COLO668 (cell line): Measurements from ENCODE around the gene XYLT2.
A peak's percentile ranks its signal among the peaks of the same experiment; 100 is the strongest.
"Not testable (repeated sequence)": the region's sequence is repeated elsewhere in the genome, so short reads cannot be mapped to it uniquely, and the experiment has no call there.

Experiments used
- DNase-seq: peaks from one replicate; lab custom pipeline; 2025; ENCODE audit not compliant: unreplicated experiment; lab: John Stamatoyannopoulos, UW

XYLT2 gene

GRCh38 chr17:50345432-50346312, at the start of gene XYLT2:
XYLT2 (plus strand) TSS chr17:50346126; CDS start chr17:50346141, 15 bp downstream.
- peak; percentile 90 for DNase-seq

GRCh38 chr17:50297407-50297865, 48.5 kb upstream of the XYLT2 start:
- peak; percentile 54 for DNase-seq

- no peak for DNase-seq
Observed at GRCh38 chr17:50298018-50298417, 47.9 kb upstream of the XYLT2 start.

- no peak for DNase-seq
Observed at GRCh38 chr17:50299776-50300175, 46.1 kb upstream of the XYLT2 start.

GRCh38 chr17:50300824-50301223, 45.1 kb upstream of the XYLT2 start:
- DNase-seq: not testable (repeated sequence)

GRCh38 chr17:50301891-50302584, 43.9 kb upstream of the XYLT2 start:
- DNase-seq: no peak

- no peak for DNase-seq
Observed at GRCh38 chr17:50303051-50303450, 42.9 kb upstream of the XYLT2 start.

- DNase-seq: no peak
Observed at GRCh38 chr17:50303596-50303995, 42.3 kb upstream of the XYLT2 start.

GRCh38 chr17:50304781-50305404, 41.0 kb upstream of the XYLT2 start:
- no peak for DNase-seq

- no peak for DNase-seq
Observed at GRCh38 chr17:50307654-50308053, 38.3 kb upstream of the XYLT2 start.

- no peak for DNase-seq
Observed at GRCh38 chr17:50308666-50309065, 37.3 kb upstream of the XYLT2 start.

GRCh38 chr17:50310455-50311111, 35.3 kb upstream of the XYLT2 start:
- no peak for DNase-seq

GRCh38 chr17:50311112-50311460, 34.8 kb upstream of the XYLT2 start:
- DNase-seq: no peak

- DNase-seq: no peak
Observed at GRCh38 chr17:50311483-50311882, 34.4 kb upstream of the XYLT2 start.

- no peak for DNase-seq
Observed at GRCh38 chr17:50312308-50312707, 33.6 kb upstream of the XYLT2 start.

- no peak for DNase-seq
Observed at GRCh38 chr17:50314456-50315011, 31.4 kb upstream of the XYLT2 start.

- DNase-seq: no peak
Observed at GRCh38 chr17:50316016-50316587, 29.8 kb upstream of the XYLT2 start.

- not testable (repeated sequence) for DNase-seq
Observed at GRCh38 chr17:50316660-50317059, 29.3 kb upstream of the XYLT2 start.

GRCh38 chr17:50317121-50317520, 28.8 kb upstream of the XYLT2 start:
- DNase-seq: no peak

- DNase-seq: no peak
Observed at GRCh38 chr17:50318501-50319285, 27.2 kb upstream of the XYLT2 start.
